Esophagus squamous epithelium (tissue), 4 donors: ENCODE measurements around the gene BRIP1.

ENCODE experiments used
- POLR2A ChIP-seq, 4 donors: fragments of 450-650 bp; IDR thresholded peaks; one replicate each; pipeline ENCODE4 v1.6.1; 2017; ENCODE audit warnings: antibody characterized with exemption in 4 of 4, mild to moderate bottlenecking in 4 of 4, moderate library complexity in 3 of 4
- TF ChIP-seq, protein P1 (sequence below), 6 experiments: fragments of 450-650 bp in 4 of 6; fragments of 200-600 bp in 2 of 6; sonication (generic) in 2 of 6; IDR thresholded peaks; one replicate each; pipeline ENCODE4 v1.5.1; 2016 to 2019; ENCODE audit warnings: antibody characterized with exemption in 6 of 6, mild to moderate bottlenecking in 4 of 6, moderate library complexity in 4 of 6

DNA sequence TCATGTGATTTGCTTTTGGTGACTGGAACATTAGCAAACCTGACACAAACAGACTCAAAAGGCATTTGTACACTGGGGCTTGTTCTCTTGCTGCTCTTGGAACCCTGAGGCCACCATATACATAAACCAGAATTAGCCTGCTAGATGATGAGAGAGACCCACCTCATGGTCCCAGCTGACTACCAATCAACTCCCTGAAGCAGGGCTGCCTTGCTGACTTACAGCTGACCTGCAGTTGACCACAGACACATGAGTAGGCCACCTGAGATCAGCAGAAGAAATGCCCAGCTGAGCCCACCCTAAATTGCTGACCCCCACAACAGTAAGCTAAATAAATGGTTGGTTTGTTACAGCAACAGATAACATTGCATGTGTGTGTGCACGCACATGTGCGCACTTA is 28.7 kb downstream of the BRIP1 start:
- TF ChIP-seq, protein P1, sequence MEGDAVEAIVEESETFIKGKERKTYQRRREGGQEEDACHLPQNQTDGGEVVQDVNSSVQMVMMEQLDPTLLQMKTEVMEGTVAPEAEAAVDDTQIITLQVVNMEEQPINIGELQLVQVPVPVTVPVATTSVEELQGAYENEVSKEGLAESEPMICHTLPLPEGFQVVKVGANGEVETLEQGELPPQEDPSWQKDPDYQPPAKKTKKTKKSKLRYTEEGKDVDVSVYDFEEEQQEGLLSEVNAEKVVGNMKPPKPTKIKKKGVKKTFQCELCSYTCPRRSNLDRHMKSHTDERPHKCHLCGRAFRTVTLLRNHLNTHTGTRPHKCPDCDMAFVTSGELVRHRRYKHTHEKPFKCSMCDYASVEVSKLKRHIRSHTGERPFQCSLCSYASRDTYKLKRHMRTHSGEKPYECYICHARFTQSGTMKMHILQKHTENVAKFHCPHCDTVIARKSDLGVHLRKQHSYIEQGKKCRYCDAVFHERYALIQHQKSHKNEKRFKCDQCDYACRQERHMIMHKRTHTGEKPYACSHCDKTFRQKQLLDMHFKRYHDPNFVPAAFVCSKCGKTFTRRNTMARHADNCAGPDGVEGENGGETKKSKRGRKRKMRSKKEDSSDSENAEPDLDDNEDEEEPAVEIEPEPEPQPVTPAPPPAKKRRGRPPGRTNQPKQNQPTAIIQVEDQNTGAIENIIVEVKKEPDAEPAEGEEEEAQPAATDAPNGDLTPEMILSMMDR (IDR thresholded peaks at IDR 0.05), result no peak
- no peak for TF ChIP-seq POLR2A (IDR thresholded peaks at IDR 0.05)
